Neural cell (in vitro differentiated cells): ENCODE data around the gene TGFBR3. TPM values are rescaled to one million over a fixed set of nuclear protein-coding genes. Genes with fewer than 3 reads are reported as not detected.

Experiments
- H2AFZ ChIP-seq: fragments of 200-600, 300-800 bp; sonication (generic), shearing (Covaris generic); 2 replicates; pipeline ENCODE4 v1.6.0; 2014; ENCODE audit warnings: low read depth, mild to moderate bottlenecking, antibody characterized with exemption, low read length, moderate library complexity
- H3F3A ChIP-seq: fragments of 200-600 bp; shearing (Covaris generic); 2 replicates; pipeline ENCODE4 v1.6.1; 2016; ENCODE audit warnings: mild to moderate bottlenecking, moderate library complexity, mixed read lengths, antibody characterized with exemption, low read length; ENCODE audit not compliant: insufficient read depth, poor library complexity, severe bottlenecking
- H3K27ac ChIP-seq: fragments of 200-600, 300-800 bp; sonication (generic), shearing (Covaris generic); 2 replicates; pipeline ENCODE4 v1.5.1; 2014; ENCODE audit warnings: mild to moderate bottlenecking, low read length, moderate library complexity
- H3K27me3 ChIP-seq: fragments of 300-800, 200-600 bp; sonication (generic), shearing (Covaris generic); 2 replicates; pipeline ENCODE4 v1.6.0; 2014; ENCODE audit warnings: mild to moderate bottlenecking, low read depth, low read length, moderate library complexity; ENCODE audit not compliant: insufficient read depth
- H3K36me3 ChIP-seq: fragments of 300-800, 200-600 bp; sonication (generic), shearing (Covaris generic); 2 replicates; pipeline ENCODE4 v1.5.1; 2014; ENCODE audit warnings: mild to moderate bottlenecking, antibody characterized with exemption, low read length, moderate library complexity; ENCODE audit not compliant: insufficient read depth
- H3K4me2 ChIP-seq: fragments of 300-800, 200-600 bp; sonication (generic), shearing (Covaris generic); 2 replicates; pipeline ENCODE4 v1.6.0; 2014; ENCODE audit warnings: mild to moderate bottlenecking, low read length
- H3K4me3 ChIP-seq: fragments of 300-800, 200-600 bp; sonication (generic), shearing (Covaris generic); 2 replicates; pipeline ENCODE4 v1.5.1; 2014; ENCODE audit warnings: mild to moderate bottlenecking, low read length, moderate library complexity
- H3K79me2 ChIP-seq: fragments of 200-600 bp; shearing (Covaris generic); replicated peaks from 2 replicates; pipeline ENCODE4 v1.6.0; 2014; ENCODE audit warnings: mild to moderate bottlenecking, low read length, moderate library complexity; ENCODE audit not compliant: insufficient read depth
- H3K9ac ChIP-seq: fragments of 300-800, 200-600 bp; sonication (generic), shearing (Covaris generic); 2 replicates; pipeline ENCODE4 v1.6.1; 2016; ENCODE audit warnings: mild to moderate bottlenecking, low read length, mixed read lengths
- H3K9me2 ChIP-seq: fragments of 200-600 bp; shearing (Covaris generic); 2 replicates; pipeline ENCODE4 v1.6.1; 2016; ENCODE audit warnings: mild to moderate bottlenecking, low read length, mixed read lengths; ENCODE audit not compliant: insufficient read depth
- H3K9me3 ChIP-seq: fragments of 200-600, 300-800 bp; sonication (generic), shearing (Covaris generic); 2 replicates; pipeline ENCODE4 v1.6.1; 2016; ENCODE audit warnings: mild to moderate bottlenecking, mixed run types, low read length, moderate library complexity, mixed read lengths
- H4K20me1 ChIP-seq: fragments of 200-600 bp; shearing (Covaris generic); 2 replicates; pipeline ENCODE4 v1.6.1; 2016; ENCODE audit warnings: mild to moderate bottlenecking, mixed run types; ENCODE audit not compliant: insufficient read depth
- EP300 ChIP-seq: fragments of 450-650 bp; conservative IDR thresholded peaks from 2 replicates; pipeline ENCODE4 v1.6.1; 2014; ENCODE audit warnings: antibody characterized with exemption, mild to moderate bottlenecking, moderate library complexity; ENCODE audit not compliant: poor library complexity, severe bottlenecking
- EZH2 ChIP-seq: fragments of 200-600, 300-800 bp; shearing (Covaris generic), sonication (generic); IDR thresholded peaks from 2 replicates; pipeline ENCODE4 v1.6.1; 2014; ENCODE audit warnings: antibody characterized with exemption, low read length, borderline replicate concordance, mild to moderate bottlenecking; ENCODE audit not compliant: insufficient read depth, poor library complexity, severe bottlenecking
- MXI1 ChIP-seq: fragments of 450-650 bp; conservative IDR thresholded peaks from 2 replicates; pipeline ENCODE4 v1.6.1; 2014; ENCODE audit warnings: antibody characterized with exemption, mild to moderate bottlenecking; ENCODE audit not compliant: poor library complexity, severe bottlenecking
- POLR2AphosphoS5 ChIP-seq: IDR thresholded peaks from 2 replicates; pipeline ENCODE4 v1.6.1; 2012
- RAD21 ChIP-seq: fragments of 450-650 bp; conservative IDR thresholded peaks from 2 replicates; pipeline ENCODE4 v1.6.1; 2014; ENCODE audit warnings: antibody characterized with exemption, mild to moderate bottlenecking, moderate library complexity
- SMC3 ChIP-seq: fragments of 450-650 bp; conservative IDR thresholded peaks from 2 replicates; pipeline ENCODE4 v1.6.1; 2014; ENCODE audit warnings: antibody characterized with exemption, mild to moderate bottlenecking, moderate library complexity; ENCODE audit not compliant: poor library complexity
- TAF1 ChIP-seq: IDR thresholded peaks from 2 replicates; pipeline ENCODE4 v1.6.1; 2012; ENCODE audit warnings: low read depth
- polyA plus RNA-seq: library from polyadenylated mRNA; depleted of rRNA; stranded (reverse); fragments of >200 nt; gene quantifications from 2 replicates; pipeline ENCODE4 v1.2.3, GENCODE V29; 2014
- TF ChIP-seq, protein P1 (sequence below): IDR thresholded peaks from 2 replicates; pipeline ENCODE4 v1.6.1; 2012; ENCODE audit warnings: borderline replicate concordance
- TF ChIP-seq, protein P2 (sequence below): fragments of 450-650 bp; IDR thresholded peaks from 2 replicates; pipeline ENCODE4 v1.5.1; 2014; ENCODE audit warnings: antibody characterized with exemption, mild to moderate bottlenecking, moderate library complexity; ENCODE audit not compliant: poor library complexity, severe bottlenecking

Gene TGFBR3
- polyA plus RNA-seq, 1 donor from 2014 or later, result 0.25 TPM

DNA sequence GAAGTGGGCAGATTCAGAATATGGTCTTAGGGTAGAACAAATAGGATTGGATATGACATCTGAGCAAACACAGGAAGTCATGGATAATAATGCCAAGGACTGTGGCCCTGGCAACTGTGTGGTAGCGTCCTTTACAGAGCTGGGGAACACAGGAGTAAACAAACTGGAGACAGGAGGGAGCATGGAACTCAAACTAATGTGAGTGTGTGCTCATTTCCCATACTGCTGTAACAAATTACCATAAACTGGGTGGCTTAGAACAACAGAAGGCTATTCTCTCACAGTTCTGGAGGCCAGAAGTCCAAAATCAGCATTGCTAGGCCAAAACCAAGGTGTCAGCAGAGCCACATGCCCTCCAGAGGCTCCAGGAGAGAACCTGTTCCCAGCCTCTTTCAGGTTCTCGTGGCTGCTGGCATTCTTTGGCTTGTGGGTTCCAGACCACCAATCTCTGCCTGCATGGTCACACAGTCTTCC is 106.4 kb downstream of the TGFBR3 start:
- Histone ChIP-seq H3K9me3 (no peaks in the 10 kb centered on the region), H3K27me3 (no peaks in the 10 kb centered on the region), H3K79me2 (no peaks in the 10 kb centered on the region), H3K27ac (no peak overlapping the region), H3K9me2 (no peaks in the 10 kb centered on the region), H3F3A (no peaks in the 10 kb centered on the region), H4K20me1 (no peaks in the 10 kb centered on the region), H3K4me2 (no peak overlapping the region), H3K36me3 (no peaks in the 10 kb centered on the region), H3K9ac (no peak overlapping the region), H2AFZ (no peak overlapping the region), H3K4me3 (no peak overlapping the region)
- TF ChIP-seq, protein P1, sequence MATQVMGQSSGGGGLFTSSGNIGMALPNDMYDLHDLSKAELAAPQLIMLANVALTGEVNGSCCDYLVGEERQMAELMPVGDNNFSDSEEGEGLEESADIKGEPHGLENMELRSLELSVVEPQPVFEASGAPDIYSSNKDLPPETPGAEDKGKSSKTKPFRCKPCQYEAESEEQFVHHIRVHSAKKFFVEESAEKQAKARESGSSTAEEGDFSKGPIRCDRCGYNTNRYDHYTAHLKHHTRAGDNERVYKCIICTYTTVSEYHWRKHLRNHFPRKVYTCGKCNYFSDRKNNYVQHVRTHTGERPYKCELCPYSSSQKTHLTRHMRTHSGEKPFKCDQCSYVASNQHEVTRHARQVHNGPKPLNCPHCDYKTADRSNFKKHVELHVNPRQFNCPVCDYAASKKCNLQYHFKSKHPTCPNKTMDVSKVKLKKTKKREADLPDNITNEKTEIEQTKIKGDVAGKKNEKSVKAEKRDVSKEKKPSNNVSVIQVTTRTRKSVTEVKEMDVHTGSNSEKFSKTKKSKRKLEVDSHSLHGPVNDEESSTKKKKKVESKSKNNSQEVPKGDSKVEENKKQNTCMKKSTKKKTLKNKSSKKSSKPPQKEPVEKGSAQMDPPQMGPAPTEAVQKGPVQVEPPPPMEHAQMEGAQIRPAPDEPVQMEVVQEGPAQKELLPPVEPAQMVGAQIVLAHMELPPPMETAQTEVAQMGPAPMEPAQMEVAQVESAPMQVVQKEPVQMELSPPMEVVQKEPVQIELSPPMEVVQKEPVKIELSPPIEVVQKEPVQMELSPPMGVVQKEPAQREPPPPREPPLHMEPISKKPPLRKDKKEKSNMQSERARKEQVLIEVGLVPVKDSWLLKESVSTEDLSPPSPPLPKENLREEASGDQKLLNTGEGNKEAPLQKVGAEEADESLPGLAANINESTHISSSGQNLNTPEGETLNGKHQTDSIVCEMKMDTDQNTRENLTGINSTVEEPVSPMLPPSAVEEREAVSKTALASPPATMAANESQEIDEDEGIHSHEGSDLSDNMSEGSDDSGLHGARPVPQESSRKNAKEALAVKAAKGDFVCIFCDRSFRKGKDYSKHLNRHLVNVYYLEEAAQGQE, result no peak
- no peak for TF ChIP-seq RAD21
- TF ChIP-seq, protein P2, sequence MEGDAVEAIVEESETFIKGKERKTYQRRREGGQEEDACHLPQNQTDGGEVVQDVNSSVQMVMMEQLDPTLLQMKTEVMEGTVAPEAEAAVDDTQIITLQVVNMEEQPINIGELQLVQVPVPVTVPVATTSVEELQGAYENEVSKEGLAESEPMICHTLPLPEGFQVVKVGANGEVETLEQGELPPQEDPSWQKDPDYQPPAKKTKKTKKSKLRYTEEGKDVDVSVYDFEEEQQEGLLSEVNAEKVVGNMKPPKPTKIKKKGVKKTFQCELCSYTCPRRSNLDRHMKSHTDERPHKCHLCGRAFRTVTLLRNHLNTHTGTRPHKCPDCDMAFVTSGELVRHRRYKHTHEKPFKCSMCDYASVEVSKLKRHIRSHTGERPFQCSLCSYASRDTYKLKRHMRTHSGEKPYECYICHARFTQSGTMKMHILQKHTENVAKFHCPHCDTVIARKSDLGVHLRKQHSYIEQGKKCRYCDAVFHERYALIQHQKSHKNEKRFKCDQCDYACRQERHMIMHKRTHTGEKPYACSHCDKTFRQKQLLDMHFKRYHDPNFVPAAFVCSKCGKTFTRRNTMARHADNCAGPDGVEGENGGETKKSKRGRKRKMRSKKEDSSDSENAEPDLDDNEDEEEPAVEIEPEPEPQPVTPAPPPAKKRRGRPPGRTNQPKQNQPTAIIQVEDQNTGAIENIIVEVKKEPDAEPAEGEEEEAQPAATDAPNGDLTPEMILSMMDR, result no peak
- TF ChIP-seq POLR2AphosphoS5, result no peak
- no peak for TF ChIP-seq TAF1
- no peak for TF ChIP-seq EZH2
- no peak for TF ChIP-seq EP300
- no peak for TF ChIP-seq MXI1

DNA sequence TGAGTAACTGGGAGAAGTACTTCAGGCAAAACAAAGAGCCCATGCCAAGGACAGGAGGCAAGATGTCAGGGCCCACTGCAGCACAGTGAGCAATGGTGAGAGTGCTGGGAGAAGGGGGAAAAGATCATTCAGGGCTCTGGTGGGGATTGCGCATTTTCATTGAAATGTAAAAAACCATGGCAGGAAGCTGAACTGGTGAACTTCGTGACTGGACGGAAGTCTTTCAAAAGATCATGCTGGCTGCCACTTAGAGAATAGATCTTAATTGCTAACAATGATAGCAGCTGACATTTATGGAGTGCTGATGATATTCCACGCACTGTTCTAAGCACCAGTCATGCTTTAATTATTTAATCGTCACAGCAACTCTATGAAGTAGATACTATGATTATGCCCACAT is 107.0 kb downstream of the TGFBR3 start:
- Histone ChIP-seq H3K79me2 (no peaks in the 10 kb centered on the region), H3K4me3 (no peak overlapping the region)

More for the DNA sequence above, 107.0 kb downstream of the TGFBR3 start:
- H3K27ac ChIP-seq, result no peak overlapping the region
- H3K9me2 ChIP-seq, result no peaks in the 10 kb centered on the region
- H4K20me1 ChIP-seq, result no peaks in the 10 kb centered on the region
- H2AFZ ChIP-seq, result no peak overlapping the region
- H3K36me3 ChIP-seq, result no peaks in the 10 kb centered on the region
- no peak overlapping the region for H3K4me2 ChIP-seq
- no peak overlapping the region for H3K9ac ChIP-seq
- TF ChIP-seq, protein P2, result no peak
- no peak for TF ChIP-seq TAF1
- no peak for TF ChIP-seq EP300
- TF ChIP-seq EZH2, result no peak
- TF ChIP-seq POLR2AphosphoS5, result no peak
- no peak for TF ChIP-seq RAD21
- TF ChIP-seq, protein P1, result no peak
- no peak for TF ChIP-seq SMC3
- TF ChIP-seq MXI1, result no peak
- no peaks in the 10 kb centered on the region for H3F3A ChIP-seq
- H3K9me3 ChIP-seq, result no peaks in the 10 kb centered on the region
- H3K27me3 ChIP-seq, result no peaks in the 10 kb centered on the region
